AG09309 (cell line): ENCODE data around the gene SPRR2D.
"Not testable (repeated sequence)": the region's sequence is repeated elsewhere in the genome, so short reads cannot be mapped to it uniquely, and the experiment has no call there.

Source experiments
- DNase-seq: peaks from one replicate; pipeline ENCODE4 v3.0.0-alpha.2; 2010; ENCODE audit warnings: low read depth
- H3K4me3 ChIP-seq: 2 replicates; pipeline ENCODE4 v1.5.1; 2011; ENCODE audit warnings: mild to moderate bottlenecking, low read depth, low read length, moderate library complexity; ENCODE audit not compliant: control insufficient read depth
- CTCF ChIP-seq: IDR thresholded peaks from 2 replicates; pipeline ENCODE4 v1.5.1; 2011; ENCODE audit warnings: mild to moderate bottlenecking, low read depth, low read length, inconsistent platforms; ENCODE audit not compliant: insufficient read depth, control insufficient read depth; ENCODE audit errors: missing control alignments

The SPRR2D gene

GRCh38 chr1:153058826-153059784 is 18.2 kb upstream of the SPRR2D start:
- TF ChIP-seq CTCF: no peak
- H3K4me3 ChIP-seq: no peak overlapping the region
- no peak for DNase-seq

- no peak overlapping the region for H3K4me3 ChIP-seq
- DNase-seq: no peak
- TF ChIP-seq CTCF: no peak
These were observed 17.2 kb upstream of the SPRR2D start for GRCh38 chr1:153058154-153058553.

- DNase-seq: no peak
- TF ChIP-seq CTCF: no peak
- no peak within 1 kb of the TSS for H3K4me3 ChIP-seq
These were observed 16.5 kb upstream of the SPRR2D start, which contains the start of gene SPRR2A for GRCh38 chr1:153057375-153057774. SPRR2A (minus strand) TSS chr1:153057512; CDS start chr1:153056735, 777 bp downstream.

GRCh38 chr1:153056111-153056510 is 15.2 kb upstream of the SPRR2D start:
- DNase-seq, H3K4me3 ChIP-seq: not testable (repeated sequence)

GRCh38 chr1:153049211-153049610 is 8.3 kb upstream of the SPRR2D start:
- no peak for DNase-seq
- H3K4me3 ChIP-seq: no peak overlapping the region
- no peak for TF ChIP-seq CTCF

GRCh38 chr1:153035211-153035610 is 5.7 kb downstream of the SPRR2D start:
- TF ChIP-seq CTCF: no peak
- DNase-seq: no peak
- H3K4me3 ChIP-seq: no peak overlapping the region

- TF ChIP-seq CTCF: no peak
- no peak for DNase-seq
- no peak overlapping the region for H3K4me3 ChIP-seq
These were observed 8.1 kb downstream of the SPRR2D start for GRCh38 chr1:153032677-153033308.
